Neuronal stem cell (in vitro differentiated cells): ENCODE data around the gene JAG2.

ENCODE experiments used
- DNase-seq: peaks from one replicate; pipeline ENCODE4 v3.0.0-alpha.2; 2013; ENCODE audit warnings: low spot score
- H2AFZ ChIP-seq: one replicate; pipeline ENCODE4 v1.6.1; 2013; ENCODE audit warnings: mild to moderate bottlenecking, low read length, inconsistent platforms
- H2AK5ac ChIP-seq: 2 replicates; pipeline ENCODE4 v1.6.1; 2013; ENCODE audit warnings: low read depth, mild to moderate bottlenecking, inconsistent platforms, low read length, moderate library complexity, mixed read lengths
- H2BK120ac ChIP-seq: 2 replicates; pipeline ENCODE4 v1.6.1; 2013; ENCODE audit warnings: low read depth, mild to moderate bottlenecking, inconsistent platforms, low read length, moderate library complexity, mixed read lengths
- H2BK12ac ChIP-seq: one replicate; pipeline ENCODE4 v1.6.1; 2013; ENCODE audit warnings: low read length, inconsistent platforms
- H2BK15ac ChIP-seq: 2 replicates; pipeline ENCODE4 v1.6.1; 2013; ENCODE audit warnings: mild to moderate bottlenecking, low read length, inconsistent platforms, mixed read lengths
- H2BK5ac ChIP-seq: one replicate; pipeline ENCODE4 v1.6.1; 2013; ENCODE audit warnings: inconsistent platforms, mild to moderate bottlenecking, low read length, moderate library complexity
- H3K14ac ChIP-seq: one replicate; pipeline ENCODE4 v1.6.1; 2013; ENCODE audit warnings: low read length, inconsistent platforms
- H3K18ac ChIP-seq: 2 replicates; pipeline ENCODE4 v1.6.1; 2013; ENCODE audit warnings: low read length, inconsistent platforms
- H3K23ac ChIP-seq: 2 replicates; pipeline ENCODE4 v1.6.1; 2013; ENCODE audit warnings: low read depth, mild to moderate bottlenecking, mixed read lengths, low read length, inconsistent platforms; ENCODE audit not compliant: poor library complexity
- H3K27ac ChIP-seq: replicated peaks from 3 replicates; pipeline ENCODE4 v1.5.1; 2013; ENCODE audit warnings: low read length, inconsistent platforms
- H3K27me3 ChIP-seq, 3 experiments: 2 replicates each; pipeline ENCODE4 v1.6.1; 2013; ENCODE audit warnings: low read length in 3 of 3, mild to moderate bottlenecking in 2 of 3, inconsistent platforms in 1 of 3, low read depth in 1 of 3, mixed read lengths in 1 of 3, moderate library complexity in 1 of 3; ENCODE audit not compliant: control insufficient read depth in 3 of 3, insufficient read depth in 3 of 3
- H3K36me3 ChIP-seq, 2 donors: replicated peaks in 1 of 2; 2 replicates each; pipeline ENCODE4 v1.6.1; 2013; ENCODE audit warnings: low read length in 2 of 2; ENCODE audit not compliant: control insufficient read depth in 2 of 2, insufficient read depth in 2 of 2
- H3K4ac ChIP-seq: 2 replicates; pipeline ENCODE4 v1.6.1; 2013; ENCODE audit warnings: inconsistent platforms, mild to moderate bottlenecking, low read length, moderate library complexity
- H3K4me1 ChIP-seq, 2 donors: 1 replicate in 1 of 2; 2 replicates in 1 of 2; pipeline ENCODE4 v1.6.1; 2013; ENCODE audit warnings: low read length in 2 of 2, low read depth in 1 of 2; ENCODE audit not compliant: control insufficient read depth in 2 of 2, insufficient read depth in 1 of 2
- H3K4me2 ChIP-seq: one replicate; pipeline ENCODE4 v1.6.1; 2013; ENCODE audit warnings: mild to moderate bottlenecking, low read length, inconsistent platforms; ENCODE audit not compliant: insufficient read depth, poor library complexity, severe bottlenecking
- H3K4me3 ChIP-seq, 2 donors: 2 replicates each; pipeline ENCODE4 v1.5.1; 2013; ENCODE audit warnings: low read length in 2 of 2, mild to moderate bottlenecking in 2 of 2, inconsistent platforms in 1 of 2, moderate library complexity in 1 of 2
- H3K79me1 ChIP-seq: one replicate; pipeline ENCODE4 v1.6.1; 2013; ENCODE audit warnings: low read depth, mild to moderate bottlenecking, inconsistent platforms, low read length, moderate library complexity
- H3K9ac ChIP-seq: one replicate; pipeline ENCODE4 v1.6.1; 2013; ENCODE audit warnings: mild to moderate bottlenecking, low read depth, low read length, inconsistent platforms; ENCODE audit not compliant: poor library complexity
- H3K9me3 ChIP-seq, 2 donors: replicated peaks in 1 of 2; 2 replicates each; pipeline versions ENCODE3 to v1.6.1; 2013; ENCODE audit warnings: low read length in 2 of 2, mild to moderate bottlenecking in 2 of 2, inconsistent platforms in 1 of 2, low read depth in 1 of 2, mixed read lengths in 1 of 2, moderate library complexity in 1 of 2; ENCODE audit not compliant: control insufficient read depth in 2 of 2, insufficient read depth in 1 of 2
- H4K8ac ChIP-seq: one replicate; pipeline ENCODE4 v1.6.1; 2013; ENCODE audit warnings: low read depth, mild to moderate bottlenecking, inconsistent platforms, low read length, moderate library complexity
- H4K91ac ChIP-seq: one replicate; pipeline ENCODE4 v1.6.1; 2013; ENCODE audit warnings: low read length, low read depth, mild to moderate bottlenecking, inconsistent platforms; ENCODE audit not compliant: poor library complexity
- WGBS, 2 donors: extraction: QIAGEN DNeasy Blood & Tissue Kit; methylation state at CpG; one replicate each; pipeline ENCODE4 v1.1.7; 2013; ENCODE audit warnings: missing lambda C conversion rate in 2 of 2, mixed read lengths in 1 of 2; ENCODE audit not compliant: insufficient read length in 2 of 2, insufficient replicate concordance in 1 of 2; ENCODE audit errors: extremely low coverage in 2 of 2; 5-methylcytosine and 5-hydroxymethylcytosine counted together

JAG2 gene

DNA sequence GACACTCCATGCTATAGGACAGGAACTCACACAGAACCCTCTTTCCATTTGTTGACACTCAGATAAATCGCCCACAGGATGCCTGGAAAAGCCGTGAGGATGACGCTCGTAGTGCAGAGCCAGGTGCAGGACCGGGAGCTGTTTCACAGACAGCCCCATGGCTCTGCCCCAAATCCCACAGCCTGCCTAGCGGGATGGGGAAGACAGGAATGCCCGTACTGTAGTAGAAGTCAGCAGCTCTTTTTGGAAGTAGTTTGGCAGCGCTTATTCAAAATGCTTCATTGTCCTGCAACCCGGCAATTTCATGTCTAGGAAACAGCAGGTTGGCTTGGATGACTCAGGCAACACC, 41.6 kb downstream of the JAG2 start:
- Histone ChIP-seq H2BK120ac (no peak overlapping the region), H3K14ac (no peak overlapping the region), H3K4me3 (no peak overlapping the region), H3K27ac (no peak overlapping the region), H3K4ac (no peak overlapping the region), H3K36me3 (no peaks in the 10 kb centered on the region), H3K4me2 (no peak overlapping the region), H3K9ac (no peak overlapping the region), H2AK5ac (no peak overlapping the region), H3K79me1 (no peaks in the 10 kb centered on the region), H3K4me1 (no peaks in the 10 kb centered on the region), H3K18ac (no peak overlapping the region), H2AFZ (no peak overlapping the region), H2BK5ac (no peak overlapping the region), H4K91ac (no peak overlapping the region), H3K9me3 (peaks cover 4 to 11% of the 10 kb centered on the region in 2 donors), H4K8ac (no peak overlapping the region), H2BK15ac (no peak overlapping the region), H3K27me3 (peaks cover 0 to 40% (median 3%) of the 10 kb centered on the region in 3 experiments), H3K23ac (no peak overlapping the region), H2BK12ac (no peak overlapping the region)
- DNase-seq: no peak
- WGBS, 2 donors: no CpG with 5 or more reads among the region's 9 CpGs

- Histone ChIP-seq H3K9ac (no peak overlapping the region), H4K8ac (no peak overlapping the region), H2BK5ac (no peak overlapping the region), H2AFZ (no peak overlapping the region), H3K27me3 (peaks cover 0 to 40% (median 3%) of the 10 kb centered on the region in 3 experiments), H3K4ac (no peak overlapping the region), H4K91ac (no peak overlapping the region), H3K27ac (no peak overlapping the region), H2BK12ac (no peak overlapping the region), H3K18ac (no peak overlapping the region), H3K36me3 (no peaks in the 10 kb centered on the region), H3K4me2 (no peak overlapping the region), H2AK5ac (peak overlapping the region; percentile 25), H3K4me1 (no peaks in the 10 kb centered on the region), H2BK120ac (no peak overlapping the region), H3K23ac (no peak overlapping the region), H2BK15ac (no peak overlapping the region), H3K9me3 (peaks cover 4 to 8% of the 10 kb centered on the region in 2 donors), H3K4me3 (no peak overlapping the region), H3K79me1 (no peaks in the 10 kb centered on the region), H3K14ac (no peak overlapping the region)
- whole genome bisulfite sequencing, 2 donors: no CpG with 5 or more reads among the region's 22 CpGs
- DNase-seq: no peak
Measured at GRCh38 chr14:105126126-105126980, 42.2 kb downstream of the JAG2 start.

GRCh38 chr14:105124823-105125222, 43.8 kb downstream of the JAG2 start:
- no peak overlapping the region for H3K9ac ChIP-seq
- no peak overlapping the region for H4K91ac ChIP-seq
- no peak overlapping the region for H3K4me3 ChIP-seq
- H3K27me3 ChIP-seq: peaks cover 0 to 42% (median 3%) of the 10 kb centered on the region in 3 experiments
- H2BK12ac ChIP-seq: no peak overlapping the region
- H3K79me1 ChIP-seq: no peaks in the 10 kb centered on the region
- no peak overlapping the region for H3K4ac ChIP-seq
- no peak overlapping the region for H2BK15ac ChIP-seq
- no peak overlapping the region for H2AK5ac ChIP-seq
- H3K27ac ChIP-seq: no peak overlapping the region
- no peak for DNase-seq
- no peak overlapping the region for H3K14ac ChIP-seq
- H3K23ac ChIP-seq: peak overlapping the region; percentile 31
- H3K4me2 ChIP-seq: no peak overlapping the region
- H2BK120ac ChIP-seq: no peak overlapping the region
- H2BK5ac ChIP-seq: no peak overlapping the region
- H4K8ac ChIP-seq: no peak overlapping the region
- H3K36me3 ChIP-seq: no peaks in the 10 kb centered on the region
- H2AFZ ChIP-seq: peak overlapping the region; percentile 58
- no peaks in the 10 kb centered on the region for H3K4me1 ChIP-seq
- no CpG with 5 or more reads among the region's 5 CpGs for WGBS, 2 donors
- peaks cover 5 to 9% of the 10 kb centered on the region in 2 donors for H3K9me3 ChIP-seq
- H3K18ac ChIP-seq: no peak overlapping the region

DNA sequence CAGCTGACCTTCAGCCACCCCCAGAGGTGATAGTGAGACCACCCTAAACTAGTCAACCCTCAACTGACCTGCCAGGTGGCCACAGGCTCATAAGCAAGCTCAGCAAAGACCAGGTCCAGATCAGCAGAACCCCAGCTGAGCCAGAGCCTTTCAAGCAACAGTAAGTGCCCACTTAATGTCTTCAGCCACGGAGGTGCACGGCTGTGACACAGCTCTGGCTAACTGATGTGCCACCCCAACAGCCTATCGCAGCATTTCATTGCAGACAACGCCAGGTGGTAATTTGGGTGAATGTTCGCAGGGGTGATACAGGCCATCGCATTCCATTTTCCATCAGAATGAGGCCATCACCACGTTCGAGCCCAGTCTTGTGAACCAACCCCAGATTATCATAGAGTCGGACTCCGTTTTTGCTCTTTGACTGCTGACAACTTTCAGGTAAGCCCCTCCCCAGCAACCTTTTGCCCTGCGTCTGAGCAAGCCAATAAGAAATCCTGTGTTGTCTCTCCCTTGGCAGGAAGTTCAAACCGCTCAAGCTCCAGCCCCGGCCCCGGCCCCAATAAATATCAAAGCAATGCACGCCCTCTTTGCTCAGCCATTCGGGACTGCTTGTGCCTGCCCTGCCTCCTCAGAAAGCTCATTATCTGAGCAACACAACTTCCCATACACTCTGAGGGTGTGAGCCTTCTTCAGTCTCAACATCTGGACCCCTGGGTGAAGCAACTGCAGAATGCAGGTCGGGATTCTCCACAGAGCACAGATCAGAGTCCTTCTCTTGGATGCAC, 44.4 kb downstream of the JAG2 start:
- no peak overlapping the region for H2BK15ac ChIP-seq
- H3K4me2 ChIP-seq: no peak overlapping the region
- no peaks in the 10 kb centered on the region for H3K4me1 ChIP-seq
- no peak for DNase-seq
- no peak overlapping the region for H3K18ac ChIP-seq
- no peak overlapping the region for H3K27ac ChIP-seq
- H2BK12ac ChIP-seq: no peak overlapping the region
- H3K4ac ChIP-seq: no peak overlapping the region
- H3K14ac ChIP-seq: no peak overlapping the region
- no peaks in the 10 kb centered on the region for H3K36me3 ChIP-seq
- H3K9me3 ChIP-seq: peaks cover 5 to 9% of the 10 kb centered on the region in 2 donors
- peaks cover 0 to 47% (median 3%) of the 10 kb centered on the region in 3 experiments for H3K27me3 ChIP-seq
- no peak overlapping the region for H3K9ac ChIP-seq
- H4K91ac ChIP-seq: no peak overlapping the region
- no peak overlapping the region for H3K23ac ChIP-seq
- no peak overlapping the region for H2BK5ac ChIP-seq
- peak overlapping the region; percentile 58 for H2AFZ ChIP-seq
- H3K4me3 ChIP-seq: no peak overlapping the region
- no peaks in the 10 kb centered on the region for H3K79me1 ChIP-seq
- no CpG with 5 or more reads among the region's 17 CpGs for WGBS, 2 donors
- H2AK5ac ChIP-seq: no peak overlapping the region
- H2BK120ac ChIP-seq: no peak overlapping the region
- no peak overlapping the region for H4K8ac ChIP-seq
